Ovary (tissue), 9 donors: ENCODE measurements around the gene CYREN. TPM values are rescaled to one million over a fixed set of nuclear protein-coding genes. Genes with fewer than 3 reads are reported as not detected.
A peak's percentile ranks its signal among the peaks of the same experiment; 100 is the strongest.

Experiments used
- DNase-seq, 5 donors: peaks; one replicate each; pipeline ENCODE4 v3.0.0-alpha.2; 2019 to 2020
- H3K27ac ChIP-seq, 2 donors: fragments of 200-600 bp; one replicate each; pipeline versions ENCODE4 v1.5.1 to v1.8.0; 2019 to 2022
- H3K27me3 ChIP-seq: fragments of 200-600 bp; one replicate; pipeline ENCODE4 v1.8.0; 2022
- H3K36me3 ChIP-seq: fragments of 200-600 bp; sonication (generic); one replicate; pipeline ENCODE4 v1.5.1; 2019
- H3K4me1 ChIP-seq: one replicate; pipeline ENCODE4 v1.8.1; 2013; ENCODE audit warnings: mild to moderate bottlenecking, moderate library complexity; ENCODE audit not compliant: insufficient read depth
- H3K4me3 ChIP-seq: fragments of 200-600 bp; sonication (generic); one replicate; pipeline ENCODE4 v1.5.1; 2017
- H3K9me3 ChIP-seq, 2 donors: fragments of 200-600 bp in 1 of 2; sonication (generic) in 1 of 2; one replicate each; pipeline versions ENCODE4 v1.5.1 to v1.8.1; 2013 to 2019; ENCODE audit warnings: mild to moderate bottlenecking in 1 of 2, moderate library complexity in 1 of 2
- EP300 ChIP-seq: sonication (generic); formaldehyde crosslinking; IDR thresholded peaks from one replicate; pipeline ENCODE4 v1.6.1; 2017; ENCODE audit warnings: antibody characterized with exemption
- POLR2A ChIP-seq: fragments of 450-650 bp; IDR thresholded peaks from one replicate; pipeline ENCODE4 v1.6.1; 2017; ENCODE audit warnings: antibody characterized with exemption, mild to moderate bottlenecking, moderate library complexity
- WGBS, 3 donors: extraction: QIAGEN DNeasy Blood & Tissue Kit in 1 of 3; methylation state at CpG; one replicate each; pipeline versions ENCODE4 v1.1.5 to v1.1.7; 2013 to 2017; 5-methylcytosine and 5-hydroxymethylcytosine counted together
- intact Hi-C, 4 donors: fragments of 100-400 bp; cut with DNase I; formaldehyde crosslinking; loops; one replicate each; pipeline versions ENCODE4 v1.11.0 to v1.15.1; 2022 to 2023
- polyA plus RNA-seq, 2 donors: library from polyadenylated mRNA; stranded (reverse); fragments of 200-250 nt in 1 of 2; fragments of 350-450 nt in 1 of 2; fragmentation: Illumina TruSeq in 1 of 2; extraction: RNeasy Lipid Tissue Mini Kit (QIAGEN cat#74804) in 1 of 2; gene quantifications; one replicate each; pipeline ENCODE4 v1.2.3, GENCODE V29; 2013 to 2014
- total RNA-seq, 7 donors: library from RNA; depleted of rRNA in 2 of 7; stranded (reverse); fragments of >200 nt in 2 of 7; fragmentation: NEBNext Ultra II Directional in 3 of 7; extraction: Animal tissue kit (Norgen Biotek cat#: 25700) in 3 of 7; gene quantifications; one replicate each; pipeline versions ENCODE4 v1.1.0 to v1.2.4, GENCODE V29; 2016 to 2023
- TF ChIP-seq, protein P1 (sequence below), 3 donors: fragments of 450-650 bp in 2 of 3; fragments of 200-600 bp in 1 of 3; IDR thresholded peaks; one replicate each; pipeline versions ENCODE4 v1.5.1 to v1.8.0; 2016 to 2022; ENCODE audit warnings: antibody characterized with exemption in 3 of 3, mild to moderate bottlenecking in 1 of 3
- donor health status: DM: no; HTN: no; CAD: no; lungs with moderate emphysema.
- donor health status: DM: no; HTN: no; CAD: no.
- donor health status: Bipolar disorder and iron deficiency.
- donor health status: DM: yes; HTN: yes; CAD: no.
- donor health status: DM: no; HTN: no; CAD: no.
- donor health status: DM: yes; HTN: yes; CAD: no.

CYREN gene
- total and polyA plus RNA-seq, 9 donors, result 21.1 to 54.2 (median 35.6) TPM

- H3K4me3 ChIP-seq, result no peak overlapping the region
- no peaks in the 10 kb centered on the region for H3K27me3 ChIP-seq
- 82 to 88% (median 86%) methylated on average over 7 of the region's 7 CpGs for WGBS, 3 donors
- intact Hi-C loops, result no loop called here
- no peaks in the 10 kb centered on the region for H3K36me3 ChIP-seq
- TF ChIP-seq, protein P1, sequence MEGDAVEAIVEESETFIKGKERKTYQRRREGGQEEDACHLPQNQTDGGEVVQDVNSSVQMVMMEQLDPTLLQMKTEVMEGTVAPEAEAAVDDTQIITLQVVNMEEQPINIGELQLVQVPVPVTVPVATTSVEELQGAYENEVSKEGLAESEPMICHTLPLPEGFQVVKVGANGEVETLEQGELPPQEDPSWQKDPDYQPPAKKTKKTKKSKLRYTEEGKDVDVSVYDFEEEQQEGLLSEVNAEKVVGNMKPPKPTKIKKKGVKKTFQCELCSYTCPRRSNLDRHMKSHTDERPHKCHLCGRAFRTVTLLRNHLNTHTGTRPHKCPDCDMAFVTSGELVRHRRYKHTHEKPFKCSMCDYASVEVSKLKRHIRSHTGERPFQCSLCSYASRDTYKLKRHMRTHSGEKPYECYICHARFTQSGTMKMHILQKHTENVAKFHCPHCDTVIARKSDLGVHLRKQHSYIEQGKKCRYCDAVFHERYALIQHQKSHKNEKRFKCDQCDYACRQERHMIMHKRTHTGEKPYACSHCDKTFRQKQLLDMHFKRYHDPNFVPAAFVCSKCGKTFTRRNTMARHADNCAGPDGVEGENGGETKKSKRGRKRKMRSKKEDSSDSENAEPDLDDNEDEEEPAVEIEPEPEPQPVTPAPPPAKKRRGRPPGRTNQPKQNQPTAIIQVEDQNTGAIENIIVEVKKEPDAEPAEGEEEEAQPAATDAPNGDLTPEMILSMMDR (IDR thresholded peaks at IDR 0.05), result no peak
- no peak overlapping the region for H3K27ac ChIP-seq
- peaks cover 1% of the 10 kb centered on the region for H3K4me1 ChIP-seq
- DNase-seq, result no peak
- H3K9me3 ChIP-seq, result no peaks in the 10 kb centered on the region
These were observed 36.5 kb upstream of the CYREN start for GRCh38 chr7:135206941-135207391.

DNA sequence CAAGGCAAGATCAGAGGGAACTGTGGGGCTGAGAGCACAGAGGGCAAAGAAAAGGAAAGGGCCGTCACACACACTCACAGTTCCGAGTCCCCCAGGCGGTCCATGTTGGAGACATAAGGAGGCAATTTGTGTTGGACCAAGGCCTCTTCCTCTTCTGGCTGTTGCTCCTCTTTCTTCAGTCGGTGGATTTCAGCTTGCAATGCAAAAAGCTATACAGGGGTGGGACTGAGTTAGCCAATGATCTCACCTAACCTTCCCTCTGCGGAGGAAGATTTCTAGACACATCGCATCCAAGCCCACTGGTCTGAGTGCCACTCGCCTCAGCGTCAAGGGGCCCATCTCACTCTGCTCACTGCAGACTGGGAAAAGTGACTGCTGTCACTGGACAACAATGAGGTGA is 35.3 kb upstream of the CYREN start:
- 95 to 99% (median 96%) methylated on average over 8 of the region's 8 CpGs for WGBS, 3 donors
- no peak for DNase-seq
- H3K36me3 ChIP-seq, result no peaks in the 10 kb centered on the region
- intact Hi-C loops, result no loop called here
- TF ChIP-seq EP300, result no peak
- TF ChIP-seq, protein P1 (IDR thresholded peaks at IDR 0.05), result no peak
- TF ChIP-seq POLR2A, result no peak
- H3K27ac ChIP-seq, result no peak overlapping the region
- H3K4me1 ChIP-seq, result peaks cover 1% of the 10 kb centered on the region
- H3K4me3 ChIP-seq, result no peak overlapping the region
- no peaks in the 10 kb centered on the region for H3K27me3 ChIP-seq
- H3K9me3 ChIP-seq, result no peaks in the 10 kb centered on the region

GRCh38 chr7:135204876-135205275 is 34.4 kb upstream of the CYREN start:
- Histone ChIP-seq H3K36me3 (no peaks in the 10 kb centered on the region), H3K4me1 (peaks cover 1% of the 10 kb centered on the region)

GRCh38 chr7:135204341-135204749 is 33.8 kb upstream of the CYREN start:
- intact Hi-C loops, result no loop called here
- H3K4me1 ChIP-seq, result peaks cover 1% of the 10 kb centered on the region
- no peaks in the 10 kb centered on the region for H3K9me3 ChIP-seq
- peak in 2 of 5 donors; percentile 56 to 61 for DNase-seq
- TF ChIP-seq POLR2A (no peak), EP300 (no peak)
- TF ChIP-seq, protein P1 (IDR thresholded peaks at IDR 0.05), result no peak
- H3K4me3 ChIP-seq, result no peak overlapping the region
- whole genome bisulfite sequencing, 3 donors, result 47 to 55% (median 55%) methylated on average over 6 of the region's 6 CpGs
- no peaks in the 10 kb centered on the region for H3K27me3 ChIP-seq
- H3K36me3 ChIP-seq, result no peaks in the 10 kb centered on the region
- H3K27ac ChIP-seq, result no peak overlapping the region

More at GRCh38 chr7:135204876-135205275, 34.4 kb upstream of the CYREN start:
- 77 to 81% (median 78%) methylated on average over 5 of the region's 5 CpGs for whole genome bisulfite sequencing, 3 donors
- Histone ChIP-seq H3K4me3 (no peak overlapping the region), H3K27ac (no peak overlapping the region), H3K9me3 (no peaks in the 10 kb centered on the region), H3K27me3 (no peaks in the 10 kb centered on the region)
- intact Hi-C loops, result no loop called here
- DNase-seq, result no peak
- TF ChIP-seq, protein P1 (IDR thresholded peaks at IDR 0.05), result no peak
- TF ChIP-seq POLR2A (no peak), EP300 (no peak)
